ENCODE results near the gene PDILT. TPM values are rescaled to one million over a fixed set of nuclear protein-coding genes. Genes with fewer than 3 reads are reported as not detected.

Gene PDILT
- total and polyA plus RNA-seq, 2 donors (not counting 3 experiments of a cell fraction or from before 2014, with no cell fraction given): not detected

- dilution Hi-C loops (cut with MboI; ENCODE audit: extremely low pct_ligation_motif_present, low sequenced_read_pairs): no loop called here
- ChIA-PET CTCF (no interaction called here), POLR2A (no interaction called here)
- Histone ChIP-seq H3K27me3 (ENCODE audit: control insufficient read depth in 2 of 2, insufficient read depth in 2 of 2, low read length in 2 of 2) (no peaks in the 10 kb centered on the region), H3K4me2 (ENCODE audit: insufficient read depth, low read length) (no peak overlapping the region), H2AFZ (ENCODE audit: low read depth, low read length) (no peak overlapping the region), H3K4me3 (replicated peaks in 1 of 3; ENCODE audit: insufficient read depth in 1 of 3, low read depth in 1 of 3, low read length in 3 of 3) (no peak overlapping the region), H3K9me3 (replicated peaks; ENCODE audit: control insufficient read depth, insufficient read depth, low read length) (no peaks in the 10 kb centered on the region), H3K9ac (replicated peaks; ENCODE audit: extremely low read depth, insufficient read depth, low read length) (no peak overlapping the region), H3K9me1 (replicated peaks; ENCODE audit: control insufficient read depth, extremely low read depth, insufficient read depth, low read length) (no peaks in the 10 kb centered on the region), H3K79me2 (ENCODE audit: control insufficient read depth, insufficient read depth, low read length) (no peaks in the 10 kb centered on the region), H3K27ac (ENCODE audit: insufficient read depth, low read depth, low read length) (no peak overlapping the region), H4K20me1 (replicated peaks; ENCODE audit: control insufficient read depth, extremely low read depth, insufficient read depth, low read length) (no peaks in the 10 kb centered on the region), H3K4me1 (ENCODE audit: control insufficient read depth, extremely low read depth, insufficient read depth, low read length) (no peaks in the 10 kb centered on the region), H3K36me3 (ENCODE audit: control insufficient read depth in 2 of 2, extremely low read depth in 1 of 2, insufficient read depth in 2 of 2, low read length in 2 of 2) (no peaks in the 10 kb centered on the region)
- TF ChIP-seq MAX (IDR thresholded peaks at IDR 0.05; ENCODE audit: insufficient read depth, insufficient read length): no peak
- FAIRE-seq (no peak), DNase-seq (ENCODE audit: low read depth, low spot score) (no peak)
- intact Hi-C loops (cut with micrococcal nuclease): no loop called here
- no TSS peak for BruUV-seq (replicated peaks)
Observed at GRCh38 chr16:20402651-20403050, 1.9 kb downstream of the PDILT start.

GRCh38 chr16:20401475-20402016, 3.0 kb downstream of the PDILT start:
- no peak overlapping the region for H3K9ac ChIP-seq (replicated peaks; ENCODE audit: extremely low read depth, insufficient read depth, low read length)
- H2AFZ ChIP-seq (ENCODE audit: low read depth, low read length): no peak overlapping the region
- no peaks in the 10 kb centered on the region for H3K9me1 ChIP-seq (replicated peaks; ENCODE audit: control insufficient read depth, extremely low read depth, insufficient read depth, low read length)
- H3K4me2 ChIP-seq (ENCODE audit: insufficient read depth, low read length): no peak overlapping the region
- ChIA-PET CTCF (no interaction called here), POLR2A (no interaction called here)
- H3K4me1 ChIP-seq (ENCODE audit: control insufficient read depth, extremely low read depth, insufficient read depth, low read length): no peaks in the 10 kb centered on the region
- DNase-seq (ENCODE audit: low read depth, low spot score) (no peak), FAIRE-seq (no peak)
- H3K36me3 ChIP-seq (ENCODE audit: control insufficient read depth in 2 of 2, extremely low read depth in 1 of 2, insufficient read depth in 2 of 2, low read length in 2 of 2): no peaks in the 10 kb centered on the region
- no peak overlapping the region for H3K27ac ChIP-seq (ENCODE audit: insufficient read depth, low read depth, low read length)
- no peaks in the 10 kb centered on the region for H3K27me3 ChIP-seq (ENCODE audit: control insufficient read depth in 2 of 2, insufficient read depth in 2 of 2, low read length in 2 of 2)
- intact Hi-C loops (cut with micrococcal nuclease): no loop called here
- H3K79me2 ChIP-seq (ENCODE audit: control insufficient read depth, insufficient read depth, low read length): no peaks in the 10 kb centered on the region
- dilution Hi-C loops (cut with MboI; ENCODE audit: extremely low pct_ligation_motif_present, low sequenced_read_pairs): no loop called here
- no peaks in the 10 kb centered on the region for H3K9me3 ChIP-seq (replicated peaks; ENCODE audit: control insufficient read depth, insufficient read depth, low read length)
- no TSS peak for BruUV-seq (replicated peaks)
- no peak overlapping the region for H3K4me3 ChIP-seq (replicated peaks in 1 of 3; ENCODE audit: insufficient read depth in 1 of 3, low read depth in 1 of 3, low read length in 3 of 3)
- no peaks in the 10 kb centered on the region for H4K20me1 ChIP-seq (replicated peaks; ENCODE audit: control insufficient read depth, extremely low read depth, insufficient read depth, low read length)
- TF ChIP-seq POLR2A (IDR thresholded peaks at IDR 0.05; ENCODE audit: low read depth, low read length) (no peak), GATA2 (IDR thresholded peaks at IDR 0.05; ENCODE audit: insufficient read depth, insufficient read length, low read depth, low read length) (no peak), CTCF (IDR thresholded peaks at IDR 0.05; ENCODE audit: extremely low read depth in 1 of 2, insufficient read depth in 1 of 2, low read depth in 1 of 2, low read length in 2 of 2) (no peak), MAX (IDR thresholded peaks at IDR 0.05; ENCODE audit: insufficient read depth, insufficient read length) (no peak), EZH2 (IDR thresholded peaks at IDR 0.05; ENCODE audit: borderline replicate concordance, low read depth, low read length, severe bottlenecking) (no peak), POLR2AphosphoS5 (IDR thresholded peaks at IDR 0.05; ENCODE audit: insufficient read depth, low read depth, low read length) (no peak)

All from endothelial cell of umbilical vein (primary cell).